Astrocyte of the spinal cord (primary cell): Measurements from ENCODE around the gene CPT1A.

Experiments
- DNase-seq: peaks from one replicate; pipeline ENCODE4 v3.0.0; 2011; ENCODE audit warnings: low read depth, low spot score
- H3K4me3 ChIP-seq: 2 replicates; pipeline ENCODE4 v1.5.1; 2011; ENCODE audit warnings: low read depth, mild to moderate bottlenecking, low read length, moderate library complexity
- in situ Hi-C: cut with HindIII; loops from 2 replicates; pipeline ENCODE4 v1.10.0; 2017; ENCODE audit warnings: low sequenced_read_pairs
- TF ChIP-seq, protein P1 (sequence below): IDR thresholded peaks from 2 replicates; pipeline ENCODE4 v1.5.1; 2012; ENCODE audit warnings: low read depth, mild to moderate bottlenecking, low read length, inconsistent platforms

Gene CPT1A

DNA sequence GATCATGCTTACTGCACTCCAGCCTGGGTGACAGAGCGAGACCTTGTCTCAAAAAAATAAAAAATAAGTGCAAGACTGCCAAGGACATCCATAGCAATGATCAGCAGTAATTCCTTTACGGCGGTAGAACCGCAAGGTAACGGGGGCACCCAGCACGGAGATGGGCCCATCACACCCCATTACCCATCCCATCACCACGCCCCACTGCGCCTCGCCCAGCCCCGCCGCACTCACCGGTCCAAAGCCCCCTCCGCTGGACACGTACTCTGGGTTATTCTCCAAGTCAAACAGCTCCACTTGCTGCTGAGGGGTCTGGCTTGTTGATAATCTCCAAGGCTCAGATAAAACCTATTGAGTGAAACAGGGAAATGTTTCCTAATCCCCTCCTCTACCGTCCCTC is 81.7 kb downstream of the CPT1A start:
- DNase-seq = no peak
- in situ Hi-C loops = no loop called here
- no peak overlapping the region for H3K4me3 ChIP-seq
- TF ChIP-seq, protein P1, sequence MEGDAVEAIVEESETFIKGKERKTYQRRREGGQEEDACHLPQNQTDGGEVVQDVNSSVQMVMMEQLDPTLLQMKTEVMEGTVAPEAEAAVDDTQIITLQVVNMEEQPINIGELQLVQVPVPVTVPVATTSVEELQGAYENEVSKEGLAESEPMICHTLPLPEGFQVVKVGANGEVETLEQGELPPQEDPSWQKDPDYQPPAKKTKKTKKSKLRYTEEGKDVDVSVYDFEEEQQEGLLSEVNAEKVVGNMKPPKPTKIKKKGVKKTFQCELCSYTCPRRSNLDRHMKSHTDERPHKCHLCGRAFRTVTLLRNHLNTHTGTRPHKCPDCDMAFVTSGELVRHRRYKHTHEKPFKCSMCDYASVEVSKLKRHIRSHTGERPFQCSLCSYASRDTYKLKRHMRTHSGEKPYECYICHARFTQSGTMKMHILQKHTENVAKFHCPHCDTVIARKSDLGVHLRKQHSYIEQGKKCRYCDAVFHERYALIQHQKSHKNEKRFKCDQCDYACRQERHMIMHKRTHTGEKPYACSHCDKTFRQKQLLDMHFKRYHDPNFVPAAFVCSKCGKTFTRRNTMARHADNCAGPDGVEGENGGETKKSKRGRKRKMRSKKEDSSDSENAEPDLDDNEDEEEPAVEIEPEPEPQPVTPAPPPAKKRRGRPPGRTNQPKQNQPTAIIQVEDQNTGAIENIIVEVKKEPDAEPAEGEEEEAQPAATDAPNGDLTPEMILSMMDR = no peak

DNA sequence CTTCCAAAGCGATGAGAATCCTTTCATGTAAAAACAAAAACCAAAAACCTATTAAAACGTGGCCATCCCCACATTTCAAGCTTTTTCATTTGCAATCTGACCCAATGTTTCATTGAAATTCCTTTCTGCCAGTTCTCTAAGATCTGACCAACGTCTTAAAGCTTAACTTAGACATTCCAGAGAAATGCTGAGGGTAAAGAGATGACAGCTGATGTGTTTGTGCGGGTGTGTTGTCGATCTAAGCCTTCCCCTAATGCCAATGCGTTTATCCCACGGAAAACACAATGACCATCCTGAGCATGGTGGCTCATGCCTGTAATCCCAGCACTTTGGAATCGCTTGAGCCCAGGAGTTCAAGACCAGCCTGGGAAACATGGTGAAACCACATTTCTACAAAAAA is 84.0 kb downstream of the CPT1A start:
- in situ Hi-C loops = no loop called here
- TF ChIP-seq, protein P1 = no peak
- no peak overlapping the region for H3K4me3 ChIP-seq
- DNase-seq = no peak

DNA sequence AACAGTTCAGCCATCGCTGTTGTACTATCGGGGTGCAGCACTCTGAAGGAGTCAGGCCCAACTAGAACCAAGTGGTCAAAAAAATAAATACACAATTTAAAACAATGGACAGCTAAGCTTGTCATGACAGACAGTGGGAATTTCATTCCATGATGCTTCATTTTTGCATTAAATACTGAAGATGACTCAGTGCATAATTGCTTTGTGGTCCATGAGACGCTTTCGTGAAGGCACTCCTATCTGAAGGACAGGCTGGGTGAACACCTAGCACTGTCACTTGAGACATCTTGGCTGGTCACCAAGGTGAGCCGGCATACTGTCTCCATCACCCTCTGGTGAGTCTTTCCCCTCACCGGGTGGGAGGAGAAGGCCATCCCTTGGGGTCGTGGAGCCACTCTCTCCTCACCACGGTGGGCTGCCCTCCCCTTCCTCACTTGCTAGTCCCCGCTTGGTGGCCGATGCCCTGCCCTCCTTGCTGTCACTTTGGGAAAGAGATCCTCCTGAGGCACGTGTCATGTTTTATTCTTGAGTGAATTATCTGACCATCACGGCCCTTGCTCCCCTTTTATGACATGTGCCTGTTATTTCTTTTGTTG is 85.4 kb downstream of the CPT1A start:
- TF ChIP-seq, protein P1 = no peak
- in situ Hi-C loops = no loop called here
- no peak overlapping the region for H3K4me3 ChIP-seq
- no peak for DNase-seq

DNA sequence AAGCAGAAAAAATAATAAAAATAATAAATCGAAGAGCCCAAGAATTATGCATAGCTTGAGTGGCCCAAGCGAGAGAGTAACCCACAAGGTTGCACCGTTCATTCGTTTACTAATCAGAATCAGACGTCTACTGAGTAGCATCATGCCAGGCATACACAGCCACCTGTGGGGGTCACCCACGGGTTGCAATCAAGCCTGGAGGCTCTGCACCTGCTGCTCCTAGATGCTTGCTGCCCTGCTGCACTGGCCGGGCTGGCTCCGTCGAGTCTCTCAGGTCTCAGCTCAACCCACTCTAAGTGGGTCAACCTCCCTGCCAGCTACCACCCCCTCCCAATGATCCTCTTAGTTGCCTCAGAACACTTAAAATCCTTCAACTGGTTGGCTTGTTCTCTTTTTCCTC is 88.4 kb downstream of the CPT1A start:
- no peak overlapping the region for H3K4me3 ChIP-seq
- TF ChIP-seq, protein P1 = no peak
- DNase-seq = no peak
- in situ Hi-C loops = no loop called here

DNA sequence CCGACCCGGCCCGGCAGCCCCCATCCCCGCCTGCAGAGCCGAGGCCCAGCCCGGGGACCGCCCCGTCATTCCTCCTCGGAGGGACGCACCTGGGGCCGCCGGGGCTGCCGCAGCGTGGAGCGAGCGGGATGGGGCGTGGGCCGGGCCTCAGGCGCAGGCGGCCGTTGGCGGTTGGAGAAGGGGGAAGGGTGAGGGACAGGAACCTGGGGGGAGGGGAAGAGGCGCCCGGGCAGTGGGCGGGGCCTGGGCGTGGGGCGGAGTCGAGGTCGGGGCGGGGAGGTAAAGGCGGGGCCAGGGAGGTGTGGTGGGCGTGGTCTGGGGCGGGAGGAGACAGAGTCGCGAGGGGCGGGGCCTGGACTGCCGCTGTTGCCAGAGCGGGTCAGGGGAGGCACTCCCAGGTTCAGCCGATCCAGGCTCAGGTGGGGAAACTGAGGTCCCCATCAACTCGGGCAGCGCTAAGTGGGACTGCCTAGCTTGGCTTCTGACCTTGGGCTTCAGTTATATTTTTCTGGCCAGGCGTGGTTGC is 90.3 kb downstream of the CPT1A start, which contains the start of gene TESMIN:
TESMIN (minus strand) TSS at position 190 of the 526 bp plus-strand sequence. CDS start 860 bp downstream, outside the sequence.
- TF ChIP-seq, protein P1 = no peak
- peak within 1 kb of the TSS; percentile 8 for H3K4me3 ChIP-seq
- in situ Hi-C loops = no loop called here
- DNase-seq = peak; percentile 62

DNA sequence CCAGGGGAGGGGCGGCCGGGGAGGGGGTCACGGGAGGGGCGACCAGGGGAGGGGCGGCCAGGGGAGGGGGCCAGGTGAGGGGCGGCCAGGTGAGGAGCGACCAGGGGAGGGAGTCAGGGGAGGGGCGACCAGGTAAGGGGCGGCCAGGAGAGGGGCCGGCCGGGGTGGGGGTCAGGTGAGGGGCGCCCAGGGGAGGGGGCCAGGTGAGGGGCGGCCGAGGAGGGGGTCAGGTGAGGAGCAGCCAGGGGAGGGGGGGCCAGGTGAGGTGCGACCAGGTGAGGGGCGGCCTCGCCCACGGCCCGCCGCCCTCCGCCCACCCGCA is 90.8 kb downstream of the CPT1A start:
- H3K4me3 ChIP-seq = peak overlapping the region; percentile 8
- TF ChIP-seq, protein P1 = no peak
- DNase-seq = no peak
- in situ Hi-C loops = no loop called here
